Rectal smooth muscle tissue (tissue), 1 donor: ENCODE measurements around the gene ALG5.

Experiments
- H3K27ac ChIP-seq: one replicate; pipeline ENCODE4 v1.7.0; 2013; ENCODE audit warnings: low read depth, low read length, inconsistent platforms
- H3K27me3 ChIP-seq: one replicate; pipeline ENCODE4 v1.7.0; 2013; ENCODE audit warnings: low read length; ENCODE audit not compliant: control insufficient read depth, insufficient read depth
- H3K36me3 ChIP-seq: one replicate; pipeline ENCODE4 v1.7.0; 2013; ENCODE audit warnings: low read length; ENCODE audit not compliant: control insufficient read depth, insufficient read depth
- H3K4me1 ChIP-seq: one replicate; pipeline ENCODE4 v1.7.0; 2013; ENCODE audit warnings: low read length; ENCODE audit not compliant: control insufficient read depth, insufficient read depth
- H3K4me3 ChIP-seq: one replicate; pipeline ENCODE4 v1.7.0; 2013; ENCODE audit warnings: low read length
- H3K9ac ChIP-seq: one replicate; pipeline ENCODE4 v1.7.0; 2013; ENCODE audit warnings: low read length

Gene ALG5

GRCh38 chr13:36919833-36920615 is 79.1 kb downstream of the ALG5 start, which contains the start of gene SMAD9:
TSS of gene SMAD9 (minus strand) at chr13:36920238. CDS start at chr13:36879689, 40,549 bp downstream.
- Histone ChIP-seq H3K4me1 (peaks cover 4% of the 10 kb centered on the region), H3K4me3 (peak within 1 kb of the TSS; percentile 75), H3K27ac (peak within 1 kb of the TSS; percentile 54), H3K36me3 (no peaks in the 10 kb centered on the region), H3K9ac (no peak within 1 kb of the TSS), H3K27me3 (no peaks in the 10 kb centered on the region)

GRCh38 chr13:36919171-36919832 is 79.8 kb downstream of the ALG5 start:
- H3K4me1 ChIP-seq, result peaks cover 6% of the 10 kb centered on the region
- peak overlapping the region; percentile 75 for H3K4me3 ChIP-seq
- no peaks in the 10 kb centered on the region for H3K36me3 ChIP-seq
- H3K9ac ChIP-seq, result no peak overlapping the region
- H3K27me3 ChIP-seq, result no peaks in the 10 kb centered on the region
- H3K27ac ChIP-seq, result peak overlapping the region; percentile 54

DNA sequence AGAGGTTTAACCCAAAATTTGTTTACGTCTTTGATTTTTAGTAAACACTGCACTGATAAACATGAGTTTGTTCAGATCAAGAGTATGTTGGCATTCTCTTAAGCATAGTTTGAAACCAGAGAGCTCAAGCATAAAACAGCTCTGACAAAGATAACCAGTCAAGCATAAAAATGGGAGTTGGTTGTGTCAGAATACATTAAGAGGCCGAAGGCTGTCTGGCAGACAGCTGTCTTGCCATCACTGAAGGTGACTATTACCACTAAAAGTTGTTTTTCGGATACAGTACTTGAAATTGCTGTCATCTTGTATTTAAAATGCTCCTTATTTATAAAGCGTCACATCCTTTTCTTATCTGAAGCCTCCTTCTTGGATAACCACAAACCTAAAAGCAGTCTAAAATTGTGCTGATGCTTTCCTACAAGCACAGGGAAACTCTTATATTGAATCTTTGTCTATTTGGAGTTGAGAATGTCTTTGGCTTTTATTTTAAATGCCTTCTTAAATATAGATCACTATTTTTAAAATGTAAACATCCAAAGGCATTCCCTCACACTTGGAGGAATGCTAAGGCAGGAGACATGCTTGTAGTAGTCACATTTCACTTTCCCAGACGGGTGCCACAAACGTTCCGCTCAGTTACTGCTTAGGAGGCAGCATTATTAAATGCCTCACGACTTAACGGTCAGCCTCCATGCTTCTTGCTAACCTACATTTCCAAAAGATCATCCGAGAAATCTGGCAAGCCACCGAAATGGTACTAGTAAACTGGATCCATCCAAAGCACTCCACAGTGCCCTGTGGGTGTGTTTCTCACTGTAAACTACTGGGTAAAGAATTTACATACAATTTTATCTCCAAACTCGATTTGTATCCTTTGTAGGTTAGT is 80.7 kb downstream of the ALG5 start:
- H3K4me1 ChIP-seq, result peaks cover 6% of the 10 kb centered on the region
- H3K36me3 ChIP-seq, result no peaks in the 10 kb centered on the region
- peak overlapping the region; percentile 54 for H3K27ac ChIP-seq
- H3K4me3 ChIP-seq, result peak overlapping the region; percentile 75
- H3K9ac ChIP-seq, result no peak overlapping the region
- H3K27me3 ChIP-seq, result no peaks in the 10 kb centered on the region

DNA sequence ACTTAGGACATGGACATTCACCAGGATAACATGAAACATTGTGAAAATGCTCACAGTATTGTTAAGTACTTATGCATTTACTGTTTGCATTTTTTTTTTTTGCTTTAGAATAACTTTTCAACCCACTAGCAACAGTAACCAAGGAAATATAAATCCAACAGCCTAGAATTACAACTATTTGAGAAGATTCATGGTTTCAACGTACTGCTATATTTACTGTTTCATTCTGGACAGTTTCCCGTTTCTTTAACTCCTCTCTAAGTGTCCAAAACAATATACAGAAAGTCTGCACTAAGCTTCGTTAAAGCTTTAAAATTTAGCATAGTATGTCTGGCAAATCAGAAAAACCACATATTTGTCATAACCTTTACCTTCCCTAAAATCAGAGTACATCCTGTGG is 81.8 kb downstream of the ALG5 start:
- Histone ChIP-seq H3K4me1 (peaks cover 6% of the 10 kb centered on the region), H3K4me3 (no peak overlapping the region), H3K36me3 (no peaks in the 10 kb centered on the region), H3K27ac (peak overlapping the region; percentile 7), H3K9ac (no peak overlapping the region), H3K27me3 (no peaks in the 10 kb centered on the region)

DNA sequence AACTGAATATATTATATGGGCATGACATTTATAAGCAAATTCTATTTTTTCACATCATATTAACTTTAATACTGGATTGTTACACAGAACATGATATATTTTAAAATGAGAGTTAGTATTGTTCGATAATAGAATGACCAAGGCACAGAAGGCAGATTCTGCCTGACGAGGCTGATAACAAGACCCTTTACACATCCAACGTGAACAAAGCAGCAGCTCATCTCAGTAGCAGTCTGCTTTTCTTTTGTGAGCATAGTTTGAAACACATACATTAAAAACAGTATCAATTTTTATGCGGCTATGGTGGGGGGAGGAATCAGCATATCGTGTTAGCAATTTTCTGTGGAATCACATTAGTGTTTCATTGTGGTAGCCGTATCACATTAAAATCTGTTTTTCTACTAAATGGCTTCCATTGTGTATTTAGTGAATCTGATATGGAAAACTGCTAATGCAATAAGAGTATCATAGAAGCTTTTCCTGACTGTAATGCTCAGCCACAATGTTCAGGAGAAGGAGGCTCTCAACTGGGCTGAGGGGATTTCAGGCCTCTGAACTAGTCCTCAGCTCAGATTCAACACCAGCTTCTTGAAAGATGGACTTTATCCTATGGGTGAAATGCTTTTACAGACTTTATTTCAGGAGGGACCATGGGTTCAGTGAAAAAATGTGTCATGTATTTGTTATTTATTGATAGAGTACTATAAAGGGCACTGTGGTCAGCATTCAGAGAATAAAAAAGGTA is 83.1 kb downstream of the ALG5 start:
- Histone ChIP-seq H3K36me3 (no peaks in the 10 kb centered on the region), H3K4me1 (peaks cover 6% of the 10 kb centered on the region), H3K4me3 (no peak overlapping the region), H3K27me3 (no peaks in the 10 kb centered on the region), H3K27ac (no peak overlapping the region), H3K9ac (no peak overlapping the region)

- Histone ChIP-seq H3K36me3 (no peaks in the 10 kb centered on the region), H3K4me3 (no peak overlapping the region), H3K4me1 (peaks cover 6% of the 10 kb centered on the region), H3K9ac (no peak overlapping the region), H3K27ac (no peak overlapping the region), H3K27me3 (no peaks in the 10 kb centered on the region)
Observed at GRCh38 chr13:36915106-36915505, 84.0 kb downstream of the ALG5 start.

- Histone ChIP-seq H3K4me1 (peaks cover 6% of the 10 kb centered on the region), H3K36me3 (no peaks in the 10 kb centered on the region), H3K4me3 (no peak overlapping the region), H3K27me3 (no peaks in the 10 kb centered on the region), H3K9ac (no peak overlapping the region), H3K27ac (no peak overlapping the region)
Observed at GRCh38 chr13:36914648-36915047, 84.5 kb downstream of the ALG5 start.

DNA sequence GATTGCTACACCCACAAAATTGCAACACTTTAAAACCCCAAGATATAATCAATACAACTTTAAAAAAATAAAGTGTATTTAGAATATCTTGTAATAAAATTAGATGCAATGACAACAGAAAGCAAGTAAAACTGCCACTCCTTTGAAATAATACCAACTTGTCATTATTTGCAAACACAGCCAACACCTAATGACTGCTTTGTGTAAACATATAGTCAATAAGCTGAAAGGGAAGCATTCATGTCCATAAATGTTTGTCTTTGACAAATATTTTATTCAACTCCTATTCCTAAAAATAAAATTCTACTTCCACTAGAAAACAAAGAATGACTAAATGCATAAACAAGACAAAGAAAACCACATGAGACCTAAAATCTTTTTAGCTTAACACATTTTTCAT is 85.7 kb downstream of the ALG5 start:
- H3K27ac ChIP-seq, result no peak overlapping the region
- H3K4me1 ChIP-seq, result peaks cover 6% of the 10 kb centered on the region
- no peaks in the 10 kb centered on the region for H3K27me3 ChIP-seq
- H3K9ac ChIP-seq, result no peak overlapping the region
- no peak overlapping the region for H3K4me3 ChIP-seq
- no peaks in the 10 kb centered on the region for H3K36me3 ChIP-seq

DNA sequence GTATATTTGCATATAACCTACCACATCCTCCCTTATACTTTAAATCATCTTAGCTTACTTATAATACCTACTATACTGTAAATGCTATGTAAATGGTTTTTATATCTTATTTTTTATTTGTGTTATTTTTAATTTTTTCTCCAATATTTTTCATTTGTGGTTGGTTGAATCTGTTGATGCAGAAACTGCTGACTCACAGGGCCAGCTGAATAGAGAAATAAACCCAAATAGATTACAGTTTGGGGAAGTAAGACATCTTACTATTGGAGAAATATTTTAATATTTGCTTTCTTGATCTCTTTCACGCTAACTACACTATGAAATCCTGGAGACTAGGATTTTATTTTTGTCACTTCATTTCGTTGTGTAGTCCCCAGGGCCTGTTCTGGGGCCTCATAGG is 86.2 kb downstream of the ALG5 start:
- H3K36me3 ChIP-seq, result no peaks in the 10 kb centered on the region
- no peaks in the 10 kb centered on the region for H3K27me3 ChIP-seq
- peaks cover 6% of the 10 kb centered on the region for H3K4me1 ChIP-seq
- no peak overlapping the region for H3K4me3 ChIP-seq
- no peak overlapping the region for H3K9ac ChIP-seq
- no peak overlapping the region for H3K27ac ChIP-seq

DNA sequence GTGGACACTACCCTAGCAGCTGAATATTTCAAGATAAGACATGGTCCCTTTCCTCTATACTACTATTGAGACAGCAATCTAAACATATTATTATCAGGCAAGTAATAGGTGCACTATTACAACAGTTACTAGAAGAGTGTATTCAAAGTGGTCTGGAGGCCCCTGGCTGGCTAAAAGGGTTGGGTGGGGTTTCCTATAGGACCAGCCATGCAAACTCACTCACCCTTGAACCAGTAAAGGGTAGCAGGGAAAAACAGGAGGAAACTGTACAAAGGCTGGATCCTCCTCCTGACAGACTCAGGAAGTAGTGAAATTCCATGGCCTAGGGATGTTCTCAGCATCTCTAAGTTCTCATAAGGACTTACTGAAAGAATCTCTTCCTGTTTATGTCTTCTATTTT is 86.8 kb downstream of the ALG5 start:
- H3K27ac ChIP-seq, result no peak overlapping the region
- H3K36me3 ChIP-seq, result no peaks in the 10 kb centered on the region
- no peak overlapping the region for H3K9ac ChIP-seq
- no peak overlapping the region for H3K4me3 ChIP-seq
- no peaks in the 10 kb centered on the region for H3K27me3 ChIP-seq
- H3K4me1 ChIP-seq, result peaks cover 6% of the 10 kb centered on the region

- Histone ChIP-seq H3K36me3 (no peaks in the 10 kb centered on the region), H3K27ac (no peak overlapping the region), H3K9ac (no peak overlapping the region), H3K27me3 (no peaks in the 10 kb centered on the region), H3K4me3 (no peak overlapping the region), H3K4me1 (peaks cover 4% of the 10 kb centered on the region)
Observed at GRCh38 chr13:36910545-36910944, 88.6 kb downstream of the ALG5 start.

DNA sequence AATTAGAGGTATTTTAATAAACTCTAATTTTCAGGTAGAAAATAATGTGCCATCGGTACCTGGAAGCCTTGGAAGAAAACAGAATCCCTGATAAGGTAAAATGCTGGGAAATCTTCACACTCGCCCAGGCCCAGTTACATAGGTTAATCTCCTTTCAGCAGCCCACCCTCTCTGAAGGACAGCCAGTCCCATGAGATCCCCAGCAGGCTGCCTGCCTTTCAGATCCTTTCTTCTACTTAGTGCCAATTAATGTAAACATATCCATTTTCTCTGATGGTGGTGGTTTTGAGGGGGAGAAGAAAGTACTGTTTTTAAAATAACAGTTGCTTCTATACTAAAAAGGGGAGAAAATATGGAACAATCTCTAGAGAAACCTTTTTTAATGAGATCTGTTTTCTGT is 91.3 kb downstream of the ALG5 start:
- no peak overlapping the region for H3K27ac ChIP-seq
- no peaks in the 10 kb centered on the region for H3K4me1 ChIP-seq
- H3K4me3 ChIP-seq, result no peak overlapping the region
- H3K36me3 ChIP-seq, result no peaks in the 10 kb centered on the region
- H3K9ac ChIP-seq, result no peak overlapping the region
- no peaks in the 10 kb centered on the region for H3K27me3 ChIP-seq
